Embryonic facial prominence (tissue), 1 donor: Measurements from ENCODE around the gene PPP1CC.
"Not testable (repeated sequence)": the region's sequence is repeated elsewhere in the genome, so short reads cannot be mapped to it uniquely, and the experiment has no call there.

Experiments
- DNase-seq: peaks from one replicate; pipeline ENCODE4 v3.0.0-alpha.2; 2016; ENCODE audit errors: extremely low spot score

The PPP1CC gene

DNA sequence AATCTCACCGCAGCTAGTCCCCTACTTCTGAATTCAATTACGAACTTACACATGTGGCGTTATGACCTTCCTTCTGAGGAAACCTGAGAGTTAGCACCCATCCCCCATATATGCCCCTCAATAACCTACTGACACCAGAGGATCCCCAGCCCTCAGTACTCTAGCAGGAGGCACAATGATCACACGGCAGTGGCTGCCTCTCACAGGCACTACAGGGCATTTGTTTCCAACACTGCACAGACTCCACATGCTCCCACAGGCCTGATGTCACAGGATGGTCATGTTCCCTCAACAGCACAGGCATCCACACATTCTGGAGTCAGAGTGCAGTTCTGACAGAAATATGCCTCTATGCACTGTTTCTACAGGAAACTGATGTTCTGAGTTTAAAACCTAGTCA, 17.4 kb downstream of the PPP1CC start:
- no peak for DNase-seq

DNA sequence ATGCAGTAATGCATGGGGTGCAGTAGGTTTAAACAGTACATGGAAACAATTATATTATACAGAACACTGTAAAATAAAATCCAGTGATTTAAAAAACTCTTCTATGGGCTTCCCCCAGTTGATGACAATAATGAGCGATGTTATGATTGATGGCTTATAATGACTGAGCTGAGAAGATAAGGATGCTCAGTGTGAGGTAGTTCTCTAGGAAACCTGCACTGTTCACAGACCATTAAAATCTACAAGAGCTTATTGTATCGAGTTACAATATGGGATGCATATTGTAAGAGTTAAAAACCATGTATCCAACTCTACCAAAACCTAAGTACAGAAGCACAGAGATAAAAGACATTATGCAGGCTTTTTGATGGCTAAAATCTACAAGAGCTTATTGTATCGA, 19.8 kb downstream of the PPP1CC start:
- not testable (repeated sequence) for DNase-seq

DNA sequence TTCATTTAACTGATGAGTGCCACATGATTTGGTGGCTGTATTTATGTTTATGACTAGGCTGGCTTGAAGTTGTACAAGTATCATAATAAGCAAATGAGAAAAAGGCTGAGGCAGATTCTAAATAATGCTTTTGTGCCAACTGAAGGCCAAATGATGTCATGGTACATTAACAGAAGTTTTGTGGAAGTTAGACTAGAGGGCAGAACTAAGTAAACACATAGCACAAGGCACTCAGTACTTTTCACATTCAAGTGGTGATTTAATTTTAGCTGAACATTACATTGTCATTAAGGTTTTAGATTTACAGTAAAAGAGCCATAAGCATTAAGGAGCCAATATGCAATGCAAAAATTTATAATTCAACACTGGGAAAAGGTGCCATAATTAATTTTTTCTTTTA, 21.1 kb downstream of the PPP1CC start:
- no peak for DNase-seq

DNA sequence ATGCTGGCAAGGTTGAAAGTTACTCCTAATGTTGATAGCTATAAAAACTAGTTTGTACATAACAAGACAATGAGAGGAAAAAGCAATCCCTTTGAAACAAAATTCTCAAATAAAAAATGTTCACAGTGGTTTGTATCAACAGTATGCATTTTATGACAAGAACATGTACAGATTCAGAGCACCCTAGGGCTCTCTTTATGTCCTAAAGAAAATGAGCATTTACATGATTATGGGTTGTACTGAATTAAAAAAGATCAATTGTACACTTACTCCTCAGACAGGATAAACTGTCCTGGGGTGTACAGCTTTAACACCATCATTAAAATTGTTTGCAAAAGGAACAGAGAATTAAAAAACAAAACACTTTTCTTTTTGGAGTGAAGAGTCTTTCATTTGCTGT, 22.2 kb downstream of the PPP1CC start:
- no peak for DNase-seq

DNA sequence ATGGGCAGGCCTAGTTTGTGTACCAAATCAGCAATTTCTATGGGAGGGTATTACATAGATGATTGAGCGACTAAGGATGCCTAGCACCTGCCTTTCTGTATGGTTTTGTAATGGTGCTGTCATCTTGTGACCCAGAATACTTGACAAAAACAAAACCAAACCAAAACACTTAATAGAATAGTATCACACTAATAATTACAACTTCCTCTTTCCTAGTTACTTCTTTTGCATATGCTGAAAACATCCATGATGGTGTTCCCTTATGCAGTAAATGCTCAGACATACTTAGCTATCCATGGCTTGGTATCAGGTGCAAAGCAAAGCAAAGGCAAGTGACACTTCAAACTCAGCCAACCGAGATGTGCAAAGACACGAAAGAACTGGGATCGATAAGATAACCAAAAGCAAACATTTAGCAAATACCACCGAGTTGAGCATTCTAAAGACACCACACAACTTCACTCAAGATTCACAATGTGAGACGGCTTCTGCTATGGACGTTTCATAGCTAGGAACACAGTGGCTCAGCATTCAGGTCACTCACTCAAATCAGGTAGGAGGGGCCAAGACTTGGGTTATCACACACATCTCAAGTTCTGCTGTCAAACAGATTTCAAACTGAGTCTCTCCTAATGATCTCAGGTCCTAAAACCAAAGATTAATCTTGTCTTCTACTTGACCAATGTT, 24.3 kb downstream of the PPP1CC start:
- DNase-seq, result no peak

DNA sequence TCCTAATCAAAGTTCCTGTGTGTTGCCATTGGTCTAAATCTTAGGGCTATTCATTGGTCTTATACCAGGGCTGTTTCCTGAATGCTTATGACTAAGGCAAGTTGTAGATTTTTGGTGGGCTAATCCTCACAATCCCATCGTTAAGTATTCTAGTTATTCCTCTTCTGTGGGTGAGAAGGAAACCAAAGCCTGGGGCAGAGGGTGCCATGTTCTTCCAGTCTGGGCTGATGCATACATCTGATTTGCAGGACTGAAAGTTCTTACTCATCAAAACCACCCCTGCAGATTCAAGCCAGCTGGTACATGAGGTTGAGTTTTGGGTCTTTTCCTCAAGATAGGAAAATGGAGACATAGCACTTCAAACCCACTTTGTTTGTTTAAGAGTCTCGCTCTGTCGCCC, 25.7 kb downstream of the PPP1CC start:
- no peak for DNase-seq

DNA sequence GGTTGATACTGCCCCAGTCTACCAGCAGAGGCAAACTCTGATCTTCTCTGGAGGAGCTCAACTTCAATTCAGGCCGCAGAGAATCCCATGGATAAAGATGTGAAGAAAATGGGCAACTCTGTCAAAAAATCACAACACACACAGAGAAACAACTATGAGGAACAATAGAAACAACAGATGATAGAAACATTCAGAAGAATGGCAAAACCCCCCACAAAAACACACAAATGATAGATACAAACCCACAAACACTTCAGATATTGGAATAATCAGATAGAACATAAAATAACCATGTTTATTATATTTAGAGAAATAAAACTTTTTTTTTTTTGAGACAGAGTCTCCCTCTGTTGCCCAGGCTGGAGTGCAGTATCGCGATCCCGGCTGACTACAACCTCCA, 33.8 kb downstream of the PPP1CC start:
- DNase-seq, result no peak

DNA sequence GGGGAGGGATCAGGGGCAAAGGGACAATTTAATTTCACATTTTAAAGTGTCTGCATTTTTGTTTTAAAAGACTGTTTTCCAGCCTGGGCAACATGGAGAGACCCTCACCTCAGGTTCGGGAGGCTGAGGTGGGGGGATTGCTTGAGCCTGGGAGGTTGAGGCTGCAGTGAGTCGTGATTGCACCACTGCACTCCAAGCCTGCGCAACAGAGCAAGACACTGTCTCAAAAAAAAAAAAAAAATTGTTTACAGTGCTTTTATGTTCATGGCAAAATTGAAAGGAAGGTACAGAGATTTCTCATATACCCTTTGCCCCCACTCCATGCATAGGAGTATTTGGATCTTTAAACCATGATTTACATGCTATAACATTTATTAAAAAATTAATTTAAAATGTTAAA, 37.4 kb downstream of the PPP1CC start:
- DNase-seq, result no peak

DNA sequence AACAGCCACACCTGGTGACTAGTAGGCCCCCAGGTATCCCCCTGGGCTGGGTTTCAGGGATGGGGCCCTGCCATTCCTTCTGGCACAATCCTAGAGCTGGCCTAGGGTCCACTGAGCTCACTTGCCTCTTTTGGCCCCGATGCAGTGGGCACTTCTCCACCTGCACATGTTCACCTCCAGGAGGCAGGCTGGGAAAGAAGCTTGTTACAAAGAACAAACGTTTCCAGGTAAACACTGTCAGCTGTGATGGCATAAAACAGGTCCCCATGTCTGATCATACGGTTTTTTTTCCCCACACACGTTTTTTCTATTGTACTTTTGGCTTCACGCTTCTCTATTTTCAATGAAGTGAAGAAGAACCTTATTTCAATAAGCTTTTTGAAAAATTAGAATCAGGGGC, 37.9 kb downstream of the PPP1CC start:
- no peak for DNase-seq

DNA sequence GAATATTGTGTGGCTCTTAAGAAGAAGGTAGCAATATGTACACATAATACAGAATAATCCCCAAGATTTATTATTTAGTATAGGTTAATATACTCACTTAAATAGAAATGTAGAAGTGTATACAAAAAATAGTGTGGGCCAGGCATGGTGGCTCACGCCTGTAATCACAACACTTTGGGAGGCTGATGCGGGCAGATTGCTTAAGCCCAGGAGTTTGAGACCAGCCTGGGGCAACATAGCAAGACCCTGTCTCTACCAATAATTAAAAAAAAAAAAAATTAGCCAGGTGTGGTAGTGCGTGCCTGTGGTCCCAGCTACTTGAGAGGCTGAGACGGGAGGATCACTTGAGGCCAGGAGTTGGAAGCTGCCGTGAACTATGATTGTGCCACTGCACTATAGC, 38.5 kb downstream of the PPP1CC start:
- DNase-seq, result no peak

DNA sequence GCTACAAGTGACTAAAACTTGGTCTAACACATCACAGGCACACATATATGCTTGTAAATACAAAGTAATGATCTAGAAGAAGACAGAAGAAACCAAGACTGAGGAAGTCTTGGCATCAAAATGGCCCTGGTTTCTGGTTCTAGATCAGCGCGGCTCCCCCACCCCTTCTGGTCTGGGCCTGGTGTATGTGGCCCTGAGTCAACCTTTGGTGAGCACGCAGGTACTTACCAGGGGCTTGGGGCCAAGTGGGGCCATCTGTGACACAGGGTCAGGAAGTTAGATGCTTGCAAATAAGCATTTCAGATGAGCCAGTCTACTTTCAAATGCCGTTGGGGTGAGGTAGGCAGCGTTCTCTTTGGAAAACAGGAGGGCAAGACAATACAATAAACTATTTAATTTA, 40.6 kb downstream of the PPP1CC start:
- DNase-seq, result no peak

DNA sequence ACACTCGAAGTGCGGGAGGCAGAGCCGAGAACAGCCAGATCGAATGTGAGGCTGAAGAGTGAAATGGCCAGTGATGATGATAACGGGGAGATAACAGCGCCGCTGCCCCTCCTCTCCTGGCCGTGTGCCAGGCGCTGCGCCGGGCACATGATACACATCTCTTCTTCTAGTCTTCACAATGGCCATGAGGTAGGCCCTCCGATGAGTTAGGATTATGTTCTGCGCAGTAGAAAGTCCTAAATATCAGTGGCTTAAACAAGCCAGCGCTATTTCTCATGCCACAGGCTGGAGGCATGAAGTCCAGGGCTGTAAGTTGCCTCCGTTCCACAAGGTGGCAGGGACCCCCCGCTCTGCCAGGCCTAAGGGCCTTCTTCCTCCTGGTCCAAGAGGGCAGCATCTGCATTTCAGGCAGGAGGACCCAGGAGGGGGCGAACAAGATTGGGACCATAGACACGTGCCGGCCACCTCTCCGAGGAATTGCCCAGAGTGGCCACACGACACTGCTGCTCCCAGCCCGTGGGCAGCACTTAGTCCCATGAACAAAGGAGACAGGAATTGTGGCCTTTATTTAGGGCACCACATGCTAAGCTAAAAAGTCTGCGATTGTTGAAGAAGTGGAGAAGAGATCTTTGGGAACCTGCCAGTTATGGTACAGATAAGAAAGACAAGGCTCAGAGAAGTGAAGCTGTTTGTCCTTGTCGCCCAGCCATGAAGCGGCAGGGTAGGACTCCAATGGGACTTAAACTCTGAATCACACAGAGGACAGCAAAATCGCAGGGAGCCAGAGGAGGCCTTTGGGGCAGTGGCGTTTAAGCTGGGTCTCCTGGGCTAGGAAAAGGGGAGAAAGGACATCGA, 42.9 kb downstream of the PPP1CC start:
- DNase-seq, result no peak

DNA sequence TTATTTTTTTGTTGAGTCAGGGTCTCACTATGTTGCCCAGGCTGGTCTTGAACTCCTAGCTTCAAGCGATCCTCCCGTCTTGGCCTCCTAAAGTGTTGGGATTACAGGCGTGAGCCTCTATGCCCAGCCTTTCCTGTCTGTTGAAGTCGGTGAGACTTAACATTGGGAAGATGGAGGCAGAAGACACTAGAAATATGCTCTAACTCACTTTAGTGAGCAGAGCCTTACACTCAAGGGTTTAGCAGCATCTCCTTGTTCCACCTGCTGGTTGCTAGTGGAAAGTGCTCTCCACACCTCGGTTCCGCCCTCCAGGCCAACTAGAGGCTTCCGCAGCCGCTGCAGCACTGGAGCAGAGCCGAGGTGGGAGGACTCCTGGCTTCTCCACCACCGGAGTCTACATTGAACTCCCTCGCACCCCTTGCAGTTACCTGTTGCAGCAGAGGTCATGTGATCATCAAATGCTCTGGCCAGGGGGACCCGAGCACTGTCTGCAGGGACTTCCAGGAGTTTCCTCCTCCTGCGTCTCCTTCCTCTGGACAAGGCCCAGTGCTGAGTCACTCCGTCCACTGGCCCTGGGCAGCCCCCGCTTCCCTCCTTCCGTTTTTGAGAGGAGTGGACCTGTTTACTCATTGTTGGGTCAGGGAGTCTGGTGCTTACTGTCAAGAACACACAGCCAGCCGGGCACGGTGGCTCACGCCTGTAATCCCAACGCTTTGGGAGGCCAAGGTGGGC, 44.4 kb downstream of the PPP1CC start:
- no peak for DNase-seq

DNA sequence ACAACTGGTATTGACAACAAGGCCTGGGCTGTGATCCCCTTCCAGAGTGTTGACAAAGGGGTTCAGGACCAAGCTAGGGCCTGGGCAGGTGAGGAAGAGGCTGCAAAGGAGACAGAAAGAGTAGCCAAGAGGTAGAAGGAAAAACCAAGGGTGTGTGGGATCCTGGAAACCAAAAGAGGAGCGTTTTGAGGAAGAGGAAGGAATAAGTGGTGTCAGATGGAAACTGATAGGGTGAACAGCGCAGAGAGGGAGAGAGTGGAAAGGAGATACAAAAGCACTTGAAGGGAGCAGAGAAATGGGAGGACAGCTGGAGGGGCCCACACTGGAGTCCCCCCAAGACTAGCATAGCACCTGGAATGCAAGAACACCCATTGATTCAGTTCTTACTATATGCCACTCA, 45.5 kb downstream of the PPP1CC start:
- no peak for DNase-seq

DNA sequence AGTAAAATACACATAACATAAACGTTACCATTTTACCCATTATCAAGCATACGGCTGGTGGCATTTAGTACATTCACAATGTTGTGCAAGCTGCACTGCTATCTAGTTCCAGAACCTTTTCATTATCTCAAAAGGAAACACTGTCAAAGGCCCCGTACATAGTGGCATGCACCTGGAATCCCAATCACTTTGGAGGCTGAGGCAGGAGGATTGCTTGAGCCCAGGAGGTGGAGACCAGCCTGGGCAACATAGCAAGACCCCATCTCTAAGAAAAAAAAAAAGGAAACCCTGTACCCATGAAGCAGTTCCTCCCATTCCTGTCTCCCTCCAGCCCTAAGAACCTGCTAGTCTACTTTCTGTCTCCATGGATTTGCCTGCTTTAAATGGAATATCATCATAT, 46.4 kb downstream of the PPP1CC start:
- no peak for DNase-seq

DNA sequence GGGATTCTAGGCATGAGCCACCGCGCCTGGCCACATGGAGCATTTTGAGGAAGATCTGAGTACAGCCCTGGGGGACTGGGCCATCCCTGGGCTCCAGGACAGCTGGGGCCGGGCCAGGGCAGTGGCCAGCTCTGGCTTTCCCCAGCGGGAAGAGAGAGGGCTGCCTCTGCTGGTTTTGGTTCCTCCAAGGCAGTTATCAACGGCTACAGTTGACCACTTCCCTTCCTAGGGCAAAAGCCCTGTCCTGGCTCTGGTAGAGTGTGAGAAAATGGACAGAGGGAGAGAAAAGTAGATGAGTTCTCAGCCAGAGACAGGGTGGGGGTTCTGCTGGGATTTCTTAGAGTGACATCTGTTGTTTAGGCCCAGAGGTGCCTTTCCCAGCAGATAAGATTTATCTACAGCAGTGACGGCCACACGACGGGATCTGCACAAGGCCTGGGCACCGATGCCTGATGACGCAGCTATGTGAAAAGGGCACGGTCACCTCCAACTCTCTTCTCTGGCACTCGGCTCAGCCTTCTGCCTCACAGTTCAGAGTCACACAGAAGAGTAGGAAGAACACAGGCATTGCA, 48.3 kb downstream of the PPP1CC start:
- no peak for DNase-seq

DNA sequence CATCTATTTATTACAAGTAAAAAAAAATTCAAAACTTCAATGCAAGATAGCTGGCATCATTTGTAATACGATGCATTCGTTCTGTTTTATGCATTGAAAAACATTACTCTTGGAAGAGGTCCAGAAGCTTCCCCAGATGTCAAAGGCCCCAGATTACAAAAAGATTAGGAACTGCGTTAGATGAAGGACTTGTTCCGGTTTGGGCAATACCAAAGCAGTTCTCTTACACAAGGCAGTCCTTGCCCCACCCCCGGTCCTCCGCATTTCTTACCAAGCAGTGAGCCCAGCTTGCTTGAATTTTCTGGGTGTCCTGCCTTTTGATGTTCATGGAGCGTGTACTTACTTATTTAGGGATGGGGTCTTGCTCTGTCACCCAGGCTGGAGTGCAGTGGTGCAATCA, 49.0 kb downstream of the PPP1CC start:
- DNase-seq, result no peak

DNA sequence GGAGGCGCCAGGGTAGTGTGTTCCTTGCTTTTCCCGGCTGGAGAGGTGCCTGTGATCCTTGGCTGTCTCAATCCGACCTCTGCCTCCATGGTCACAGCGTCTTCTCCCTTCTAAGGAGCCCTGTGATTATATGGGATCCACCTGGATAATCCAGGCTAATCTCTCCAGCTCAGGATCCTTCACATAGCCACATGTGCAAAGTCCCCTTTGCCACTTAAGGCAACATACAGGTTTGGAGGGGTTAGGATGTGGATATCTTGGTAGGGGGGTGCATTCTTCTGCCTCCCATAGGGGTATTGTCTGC, 52.6 kb downstream of the PPP1CC start:
- DNase-seq, result no peak

DNA sequence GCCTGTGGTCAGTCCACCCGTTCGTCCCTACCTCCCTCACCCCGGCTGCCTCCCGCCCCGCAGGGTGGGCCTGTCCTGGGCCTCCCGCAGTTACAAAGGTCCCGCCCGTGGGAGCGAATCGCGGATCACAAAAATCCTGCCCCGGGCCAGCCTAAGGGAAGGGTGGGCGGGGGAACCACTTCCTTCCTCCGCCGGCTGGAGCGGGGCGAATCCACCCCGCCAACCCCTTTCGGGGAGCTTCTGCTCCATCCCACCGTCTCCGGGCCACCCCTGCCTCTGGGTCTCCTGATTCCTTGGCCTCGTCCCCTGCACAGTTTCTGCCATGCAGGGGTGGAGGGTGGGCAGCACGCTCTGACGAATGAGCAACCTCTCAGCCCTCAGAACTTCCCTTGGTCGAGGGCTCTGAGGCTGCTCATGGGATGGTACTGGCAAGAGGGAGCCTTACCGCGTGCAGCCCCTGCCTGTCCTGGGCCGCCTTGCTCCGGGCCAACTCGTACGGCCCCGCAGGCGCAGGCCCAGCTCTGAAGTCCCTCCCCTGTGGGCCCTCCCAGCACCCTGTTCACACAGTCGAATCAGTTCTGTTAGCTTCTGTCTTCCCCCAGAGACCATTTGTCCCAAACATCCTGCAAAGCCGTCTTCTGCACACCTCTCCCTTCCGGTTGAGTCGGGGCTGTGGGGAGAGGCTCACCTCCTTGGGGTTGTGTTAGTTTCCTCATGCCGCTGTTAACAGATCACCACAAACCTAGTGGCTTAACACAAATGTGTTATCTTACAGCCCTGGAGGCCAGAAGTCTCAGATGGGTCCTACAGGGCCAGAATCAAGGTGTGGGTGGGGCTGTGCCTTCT, 53.2 kb downstream of the PPP1CC start:
- DNase-seq, result no peak

DNA sequence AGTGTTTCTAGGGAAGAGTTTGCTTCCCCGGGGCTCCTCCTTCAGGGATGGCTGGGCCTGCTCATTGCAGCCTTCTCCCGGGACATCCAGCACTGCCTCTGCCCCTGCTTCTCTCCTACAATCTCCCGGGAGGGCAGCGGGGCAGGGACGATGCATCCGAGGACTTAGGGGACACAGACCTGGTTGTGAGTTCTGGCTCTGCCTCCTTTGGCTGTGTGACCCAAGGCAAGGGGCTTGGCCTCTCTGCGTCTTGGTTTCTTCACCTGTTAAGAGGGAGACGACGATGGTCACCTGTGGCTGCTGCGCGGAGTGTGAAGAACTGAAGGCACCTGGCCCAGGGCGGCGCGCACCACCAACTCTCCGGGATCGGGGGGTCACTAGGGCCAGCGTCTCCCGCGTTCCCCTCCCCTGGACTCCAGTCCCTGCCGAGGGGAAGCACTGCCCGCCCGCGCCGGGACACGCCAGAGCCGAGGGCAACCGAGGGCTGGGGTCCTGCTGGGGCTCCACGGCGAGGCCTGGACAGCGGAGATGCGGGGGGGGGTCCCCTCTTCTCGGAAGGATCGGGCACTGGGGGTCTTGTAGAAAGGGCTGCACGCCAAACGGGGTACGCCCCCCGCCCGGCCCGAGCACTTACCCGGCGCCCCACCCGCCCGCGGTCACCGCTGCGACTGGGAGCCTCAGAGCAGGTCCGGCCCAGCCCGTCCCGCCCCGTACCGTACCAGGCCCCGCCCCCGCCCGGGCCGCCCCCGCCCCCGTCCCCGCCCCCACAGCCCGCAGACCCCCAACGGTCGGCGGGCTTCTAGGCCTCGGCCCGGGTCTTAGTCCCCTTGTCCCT, 54.0 kb downstream of the PPP1CC start, which contains the start of gene HVCN1:
Gene HVCN1 (minus strand): TSS at position 670 of the 835 bp plus-strand sequence. CDS start 5,870 bp downstream, outside the sequence.
- peak; percentile 58 for DNase-seq
